HepG2 (cell line): Measurements from ENCODE around the gene SNX3. TPM values are rescaled to one million over a fixed set of nuclear protein-coding genes. Genes with fewer than 3 reads are reported as not detected.

ENCODE experiments used
- ATAC-seq: fragments of 200-7000 bp; cut with Tn5 transposase; 3 replicates; pipeline ENCODE4 v1.9.1; 2020; ENCODE audit warnings: mild to moderate bottlenecking, moderate library complexity
- BruUV-seq: library from RNA; stranded (reverse); fragments of 400-500 nt; replicated peaks from 2 replicates; lab custom pipeline; 2021; lab: Mats Ljungman, UMichigan
- CTCF ChIA-PET: fragments of 300-600 bp; formaldehyde crosslinking; extraction: SDS; loops from one replicate; lab custom pipeline; 2021; ENCODE audit warnings: low total read pairs, inconsistent platforms, low intra/inter-chr PET ratio; lab: Yijun Ruan, JAX
- POLR2A ChIA-PET: fragments of 350-600 bp; sonication (Branson Sonifier 250); formaldehyde crosslinking; loops from one replicate; lab custom pipeline; 2020; ENCODE audit warnings: antibody characterized with exemption, inconsistent platforms; lab: Yijun Ruan, JAX
- DNase-seq: peaks from one replicate; pipeline ENCODE4 v3.0.0-alpha.2; 2015; ENCODE audit warnings: low spot score
- FAIRE-seq: peaks from 3 replicates; lab custom pipeline; 2011; peaks lifted over from hg19 to GRCh38; lab: Jason Lieb, UNC
- H2AFZ ChIP-seq: one replicate; pipeline ENCODE4 v1.6.1; 2011; ENCODE audit warnings: low read length, inconsistent platforms
- H3K27ac ChIP-seq: fragments of 300-600 bp; 3 replicates; pipeline ENCODE4 v1.8.0; 2011; ENCODE audit warnings: mixed run types, mild to moderate bottlenecking, mixed read lengths, low read length, inconsistent platforms; ENCODE audit not compliant: insufficient read depth; ENCODE audit errors: extremely low read length
- H3K27me3 ChIP-seq, 2 experiments: fragments of 200-600 bp in 1 of 2; 2 replicates in 1 of 2; 3 replicates in 1 of 2; pipeline versions ENCODE4 v1.6.0 to v1.8.0; 2011; ENCODE audit warnings: low read length in 2 of 2, mild to moderate bottlenecking in 2 of 2, moderate library complexity in 2 of 2, inconsistent platforms in 1 of 2; ENCODE audit not compliant: insufficient read depth in 2 of 2, control insufficient read depth in 1 of 2
- H3K36me3 ChIP-seq, 2 experiments: fragments of 200-600 bp in 1 of 2; replicated peaks in 1 of 2; 2 replicates in 1 of 2; 3 replicates in 1 of 2; pipeline versions ENCODE4 v1.5.1 to v1.8.0; 2011; ENCODE audit warnings: low read length in 2 of 2, inconsistent platforms in 1 of 2; ENCODE audit not compliant: insufficient read depth in 2 of 2, control insufficient read depth in 1 of 2
- H3K4me1 ChIP-seq: 2 replicates; pipeline ENCODE4 v1.5.1; 2012; ENCODE audit warnings: low read length, inconsistent platforms; ENCODE audit not compliant: insufficient read depth
- H3K4me2 ChIP-seq: 2 replicates; pipeline ENCODE4 v1.6.0; 2011; ENCODE audit warnings: low read depth, low read length, inconsistent platforms
- H3K4me3 ChIP-seq, 3 experiments: fragments of 200-600 bp in 1 of 3; sonication (generic), shearing (Covaris generic) in 1 of 3; replicated peaks in 1 of 3; 2 replicates each; pipeline ENCODE4 v1.5.1; 2011 to 2016; ENCODE audit warnings: low read length in 3 of 3, inconsistent platforms in 2 of 3, low read depth in 2 of 3, mild to moderate bottlenecking in 2 of 3, control low read depth in 1 of 3, mixed read lengths in 1 of 3; ENCODE audit not compliant: insufficient read depth in 1 of 3
- H3K79me2 ChIP-seq: one replicate; pipeline ENCODE4 v1.6.1; 2011; ENCODE audit warnings: low read length, inconsistent platforms; ENCODE audit not compliant: insufficient read depth
- H3K9ac ChIP-seq: 2 replicates; pipeline ENCODE4 v1.6.0; 2011; ENCODE audit warnings: mild to moderate bottlenecking, low read depth, low read length, inconsistent platforms; ENCODE audit not compliant: insufficient read depth
- H3K9me3 ChIP-seq: 2 replicates; pipeline ENCODE4 v1.5.1; 2012; ENCODE audit warnings: mild to moderate bottlenecking, low read length
- H4K20me1 ChIP-seq: 2 replicates; pipeline ENCODE4 v1.6.0; 2011; ENCODE audit warnings: inconsistent platforms, mild to moderate bottlenecking, low read length, moderate library complexity; ENCODE audit not compliant: insufficient read depth
- ADNP ChIP-seq: sonication (generic); formaldehyde crosslinking; IDR thresholded peaks from 2 replicates; pipeline ENCODE4 v1.4.0; 2020; ENCODE audit warnings: missing genetic modification reagents
- KDM4B ChIP-seq: sonication (generic); formaldehyde crosslinking; IDR thresholded peaks from 2 replicates; pipeline ENCODE4 v1.4.0; 2020; ENCODE audit warnings: missing genetic modification reagents
- LCORL ChIP-seq, 2 experiments: fragments of 450-650 bp in 1 of 2; sonication (generic) in 1 of 2; formaldehyde crosslinking in 1 of 2; IDR thresholded peaks; 2 replicates each; pipeline versions ENCODE4 v1.5.0 to v1.6.1; 2017 to 2020; ENCODE audit warnings: antibody characterized with exemption in 1 of 2, missing genetic modification reagents in 1 of 2
- PITX1 ChIP-seq: sonication (generic); formaldehyde crosslinking; IDR thresholded peaks from 2 replicates; pipeline ENCODE4 v1.5.1; 2020; ENCODE audit warnings: mild to moderate bottlenecking, missing genetic modification reagents
- SPEN ChIP-seq: sonication (generic); formaldehyde crosslinking; IDR thresholded peaks from 2 replicates; pipeline ENCODE4 v1.5.1; 2020; ENCODE audit warnings: low read depth, mild to moderate bottlenecking, missing genetic modification reagents
- WIZ ChIP-seq: sonication (generic); formaldehyde crosslinking; IDR thresholded peaks from 2 replicates; pipeline ENCODE4 v1.5.1; 2020; ENCODE audit warnings: mild to moderate bottlenecking, missing genetic modification reagents
- ZKSCAN8 ChIP-seq: IDR thresholded peaks from 2 replicates; pipeline ENCODE4 v1.6.1; 2016; ENCODE audit warnings: borderline replicate concordance, missing genetic modification reagents, missing compliant biosample characterization
- ZNF124 ChIP-seq: sonication (generic); formaldehyde crosslinking; IDR thresholded peaks from 2 replicates; pipeline ENCODE4 v1.4.0; 2020; ENCODE audit warnings: missing genetic modification reagents
- ZNF775 ChIP-seq: sonication (generic); formaldehyde crosslinking; IDR thresholded peaks from 2 replicates; pipeline ENCODE4 v1.4.0; 2020; ENCODE audit warnings: missing genetic modification reagents, mild to moderate bottlenecking, moderate library complexity, borderline replicate concordance
- ZNF883 ChIP-seq: sonication (generic); formaldehyde crosslinking; IDR thresholded peaks from 2 replicates; pipeline ENCODE4 v1.5.1; 2020; ENCODE audit warnings: mild to moderate bottlenecking, missing genetic modification reagents; ENCODE audit errors: not compliant biosample characterization
- ZNF891 ChIP-seq: sonication (generic); formaldehyde crosslinking; IDR thresholded peaks from 2 replicates; pipeline ENCODE4 v1.5.0; 2020; ENCODE audit warnings: mild to moderate bottlenecking, missing genetic modification reagents
- WGBS: methylation state at CpG from one replicate; pipeline ENCODE4 v1.1.6; 2017; ENCODE audit warnings: low lambda C conversion rate; 5-methylcytosine and 5-hydroxymethylcytosine counted together
- in situ Hi-C: cut with HindIII; loops from 2 replicates; pipeline ENCODE4 v1.10.0; 2017; ENCODE audit warnings: low pct_unique_long_range_greater_than_20kb; ENCODE audit not compliant: extremely low pct_ligation_motif_present
- intact Hi-C: fragments of 100-400 bp; cut with micrococcal nuclease; formaldehyde crosslinking; loops from one replicate; pipeline ENCODE4 v1.10.0; 2022; ENCODE audit not compliant: unreplicated experiment
- polyA plus RNA-seq, 8 experiments: library from polyadenylated mRNA; depleted of rRNA in 3 of 8; stranded (reverse) in 7 of 8; unstranded in 1 of 8; fragments of >200 nt; fragmentation: Illumina TruSeq in 4 of 8; extraction: Trizol in 4 of 8; gene quantifications; 2 replicates each; pipeline versions ENCODE4 v1.2.1 to v1.2.3, GENCODE V29; 2011 to 2016; ENCODE audit warnings: low read depth in 4 of 8, missing spikeins in 1 of 8, mixed read lengths in 1 of 8; ENCODE audit not compliant: insufficient read depth in 1 of 8
- total RNA-seq, 5 experiments: library from RNA; depleted of rRNA; stranded (reverse); fragments of >200 nt; fragmentation: Illumina TruSeq; extraction: Trizol; gene quantifications; 2 replicates each; pipeline ENCODE4 v1.2.3, GENCODE V29; 2016; ENCODE audit warnings: low read depth in 1 of 5
- TF ChIP-seq, protein P1 (sequence below): sonication (generic); formaldehyde crosslinking; IDR thresholded peaks from 2 replicates; pipeline ENCODE4 v1.4.0; 2020; ENCODE audit warnings: mild to moderate bottlenecking, missing genetic modification reagents
- TF ChIP-seq, protein P2 (sequence below): sonication (generic); formaldehyde crosslinking; IDR thresholded peaks from 2 replicates; pipeline ENCODE4 v1.5.1; 2020; ENCODE audit warnings: missing genetic modification reagents, mild to moderate bottlenecking, borderline replicate concordance

Gene SNX3
- total and polyA plus RNA-seq, 2 of the 13 experiments (the other 11 are each of a cell fraction or from before 2014, with no cell fraction given), result 84.9 to 226 TPM

GRCh38 chr6:108263371-108263770 lies 2.5 kb upstream of the SNX3 start:
- Histone ChIP-seq H2AFZ (no peak overlapping the region), H3K4me1 (peaks cover 17% of the 10 kb centered on the region), H3K79me2 (peaks cover 17% of the 10 kb centered on the region), H3K27ac (no peak overlapping the region), H3K9ac (no peak overlapping the region), H3K27me3 (no peaks in the 10 kb centered on the region; a peak in 1 of 5 replicates), H3K36me3 (no peaks in the 10 kb centered on the region), H3K4me2 (no peak overlapping the region; the same call in 1 of the 2 replicates), H4K20me1 (0 out of 2 replicates have a peak, but pooled peaks cover 2% of the 10 kb centered on the region), H3K9me3 (no peaks in the 10 kb centered on the region), H3K4me3 (no peak overlapping the region)
- no peak for TF ChIP-seq ADNP
- no peak for TF ChIP-seq KDM4B (CRISPR knock-in tag)
- no peak for TF ChIP-seq WIZ (CRISPR knock-in tag)
- 9% methylated on average over 2 of the region's 2 CpGs for WGBS
- no peak for DNase-seq
- ATAC-seq, result no peak
- no TSS peak for BruUV-seq
- intact Hi-C loops, result no loop called here
- in situ Hi-C loops, result no loop called here
- POLR2A ChIA-PET, result no interaction called here
- CTCF ChIA-PET, result no interaction called here
- no peak for FAIRE-seq

- ATAC-seq (peak; percentile 31), FAIRE-seq (no peak), DNase-seq (no peak)
- Histone ChIP-seq H3K9ac (peak overlapping the region; percentile 89), H3K79me2 (peaks cover 40% of the 10 kb centered on the region), H3K4me3 (peak overlapping the region; percentile 91 to 93 (median 92)), H4K20me1 (0 out of 2 replicates have a peak, but pooled peaks cover 2% of the 10 kb centered on the region), H3K27me3 (no peaks in the 10 kb centered on the region; a peak in 1 of 5 replicates), H3K27ac (peak overlapping the region; percentile 94), H3K4me2 (peak overlapping the region; percentile 87), H2AFZ (no peak overlapping the region), H3K4me1 (peaks cover 38% of the 10 kb centered on the region), H3K36me3 (0 out of 5 replicates have a peak, but pooled peaks cover 0 to under 1% of the 10 kb centered on the region in 2 experiments), H3K9me3 (no peaks in the 10 kb centered on the region)
- ChIA-PET POLR2A (interaction anchor here (1.2 to 2.5 kb wide), 8 partner anchors 14 to 835 kb away, joined by 4 to 36 read pairs (median 4); partner anchors contain the start of genes AFG1L, CEP57L1 and SESN1), CTCF (no interaction called here)
- in situ Hi-C loops (no loop called here), intact Hi-C loops (loop anchor here (2.0 kb wide), 1 partner anchor 147 kb away; no protein-coding TSS in a partner anchor)
- BruUV-seq, result no TSS peak
- WGBS, result 1% methylated on average over 15 of the region's 29 CpGs
- TF ChIP-seq PITX1 (peak; percentile 40; the same call in 1 of the 2 replicates), WIZ (CRISPR knock-in tag) (no peak), ZKSCAN8 (CRISPR knock-in tag) (no peak), ZNF124 (CRISPR knock-in tag) (0 out of 2 replicates have a peak, but pooled peaks have one; percentile 34), LCORL (IDR thresholded peaks at IDR 0.05) (no peak), LCORL (CRISPR knock-in tag; IDR thresholded peaks at IDR 0.05) (peak; percentile 14; the same call in 1 of the 2 replicates), ZNF891 (CRISPR knock-in tag) (0 out of 2 replicates have a peak, but pooled peaks have one; percentile 6), ZNF883 (CRISPR knock-in tag) (peak; percentile 18), ZNF775 (CRISPR knock-in tag) (no peak), SPEN (no peak)
- TF ChIP-seq, protein P1, sequence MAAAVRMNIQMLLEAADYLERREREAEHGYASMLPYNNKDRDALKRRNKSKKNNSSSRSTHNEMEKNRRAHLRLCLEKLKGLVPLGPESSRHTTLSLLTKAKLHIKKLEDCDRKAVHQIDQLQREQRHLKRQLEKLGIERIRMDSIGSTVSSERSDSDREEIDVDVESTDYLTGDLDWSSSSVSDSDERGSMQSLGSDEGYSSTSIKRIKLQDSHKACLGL, result 0 out of 2 replicates have a peak, but pooled peaks have one; percentile 26
- TF ChIP-seq, protein P2, sequence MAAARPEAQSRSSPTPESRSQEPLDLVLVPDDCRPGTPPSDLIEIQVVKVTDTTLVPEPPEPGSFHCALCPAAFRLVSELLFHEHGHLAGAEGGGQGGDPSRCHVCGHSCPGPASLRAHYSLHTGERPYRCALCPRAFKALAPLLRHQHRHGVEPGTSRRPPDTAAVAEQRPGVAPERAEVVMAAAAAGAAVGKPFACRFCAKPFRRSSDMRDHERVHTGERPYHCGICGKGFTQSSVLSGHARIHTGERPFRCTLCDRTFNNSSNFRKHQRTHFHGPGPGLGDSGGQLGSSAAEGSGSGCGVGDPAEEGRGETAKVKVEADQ (CRISPR knock-in tag), result no peak
Measured at GRCh38 chr6:108260126-108260808, 573 bp downstream of the SNX3 start.
